ENCODE results near the gene CLEC17A. TPM values are rescaled to one million over a fixed set of nuclear protein-coding genes. Genes with fewer than 3 reads are reported as not detected.

Gene CLEC17A
- total and polyA plus RNA-seq, 2 of the 13 experiments (the other 11 are each of a cell fraction or from before 2014, with no cell fraction given): not detected

- TF ChIP-seq, protein P1, sequence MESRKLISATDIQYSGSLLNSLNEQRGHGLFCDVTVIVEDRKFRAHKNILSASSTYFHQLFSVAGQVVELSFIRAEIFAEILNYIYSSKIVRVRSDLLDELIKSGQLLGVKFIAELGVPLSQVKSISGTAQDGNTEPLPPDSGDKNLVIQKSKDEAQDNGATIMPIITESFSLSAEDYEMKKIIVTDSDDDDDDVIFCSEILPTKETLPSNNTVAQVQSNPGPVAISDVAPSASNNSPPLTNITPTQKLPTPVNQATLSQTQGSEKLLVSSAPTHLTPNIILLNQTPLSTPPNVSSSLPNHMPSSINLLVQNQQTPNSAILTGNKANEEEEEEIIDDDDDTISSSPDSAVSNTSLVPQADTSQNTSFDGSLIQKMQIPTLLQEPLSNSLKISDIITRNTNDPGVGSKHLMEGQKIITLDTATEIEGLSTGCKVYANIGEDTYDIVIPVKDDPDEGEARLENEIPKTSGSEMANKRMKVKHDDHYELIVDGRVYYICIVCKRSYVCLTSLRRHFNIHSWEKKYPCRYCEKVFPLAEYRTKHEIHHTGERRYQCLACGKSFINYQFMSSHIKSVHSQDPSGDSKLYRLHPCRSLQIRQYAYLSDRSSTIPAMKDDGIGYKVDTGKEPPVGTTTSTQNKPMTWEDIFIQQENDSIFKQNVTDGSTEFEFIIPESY (CRISPR knock-in tag; IDR thresholded peaks at IDR 0.05): peak; percentile 91
- TF ChIP-seq ONECUT2 (CRISPR knock-in tag; IDR thresholded peaks at IDR 0.05): no peak
- TF ChIP-seq ZFY (CRISPR knock-in tag; IDR thresholded peaks at IDR 0.05): 0 out of 2 replicates have a peak, but pooled peaks have one; percentile 18
- TF ChIP-seq HOXA3 (CRISPR knock-in tag; IDR thresholded peaks at IDR 0.05): peak; percentile 53; the same call in 1 of the 2 replicates
- no peak for TF ChIP-seq IKZF4 (CRISPR knock-in tag; IDR thresholded peaks at IDR 0.05; ENCODE audit: borderline replicate concordance, low read depth, not compliant biosample characterization)
- TF ChIP-seq, protein P2, sequence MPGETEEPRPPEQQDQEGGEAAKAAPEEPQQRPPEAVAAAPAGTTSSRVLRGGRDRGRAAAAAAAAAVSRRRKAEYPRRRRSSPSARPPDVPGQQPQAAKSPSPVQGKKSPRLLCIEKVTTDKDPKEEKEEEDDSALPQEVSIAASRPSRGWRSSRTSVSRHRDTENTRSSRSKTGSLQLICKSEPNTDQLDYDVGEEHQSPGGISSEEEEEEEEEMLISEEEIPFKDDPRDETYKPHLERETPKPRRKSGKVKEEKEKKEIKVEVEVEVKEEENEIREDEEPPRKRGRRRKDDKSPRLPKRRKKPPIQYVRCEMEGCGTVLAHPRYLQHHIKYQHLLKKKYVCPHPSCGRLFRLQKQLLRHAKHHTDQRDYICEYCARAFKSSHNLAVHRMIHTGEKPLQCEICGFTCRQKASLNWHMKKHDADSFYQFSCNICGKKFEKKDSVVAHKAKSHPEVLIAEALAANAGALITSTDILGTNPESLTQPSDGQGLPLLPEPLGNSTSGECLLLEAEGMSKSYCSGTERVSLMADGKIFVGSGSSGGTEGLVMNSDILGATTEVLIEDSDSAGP (CRISPR knock-in tag; IDR thresholded peaks at IDR 0.05; ENCODE audit: borderline replicate concordance): peak; percentile 57; the same call in 1 of the 2 replicates
- 0 out of 2 replicates have a peak, but pooled peaks have one; percentile 36 for TF ChIP-seq MIER2 (CRISPR knock-in tag; IDR thresholded peaks at IDR 0.05)
- TF ChIP-seq ZNF337 (CRISPR knock-in tag; IDR thresholded peaks at IDR 0.05; ENCODE audit: borderline replicate concordance, low read depth): no peak
- no peak for TF ChIP-seq NR2F6 (IDR thresholded peaks at IDR 0.05)
- peak; percentile 35; the same call in 1 of the 2 replicates for TF ChIP-seq NR2F6 (CRISPR knock-in tag; IDR thresholded peaks at IDR 0.05)
- TF ChIP-seq ZNF556 (CRISPR knock-in tag; IDR thresholded peaks at IDR 0.05; ENCODE audit: borderline replicate concordance): peak; percentile 79
- TF ChIP-seq HDAC2 (CRISPR knock-in tag; IDR thresholded peaks at IDR 0.05): peak; percentile 35; the same call in 1 of the 2 replicates
- TF ChIP-seq ERF (CRISPR knock-in tag; IDR thresholded peaks at IDR 0.05): peak; percentile 27; the same call in 1 of the 2 replicates
- no peak for TF ChIP-seq FOXC1 (CRISPR knock-in tag; IDR thresholded peaks at IDR 0.05; ENCODE audit: borderline replicate concordance)
- TF ChIP-seq GLI4 (CRISPR knock-in tag; IDR thresholded peaks at IDR 0.05; ENCODE audit: borderline replicate concordance): no peak
- peak; percentile 74; the same call in 1 of the 2 replicates for TF ChIP-seq ZNF362 (CRISPR knock-in tag; IDR thresholded peaks at IDR 0.05; ENCODE audit: borderline replicate concordance)
- 0 out of 2 replicates have a peak, but pooled peaks have one; percentile 27 for TF ChIP-seq GATAD2A (CRISPR knock-in tag; IDR thresholded peaks at IDR 0.05)
- TF ChIP-seq, protein P3, sequence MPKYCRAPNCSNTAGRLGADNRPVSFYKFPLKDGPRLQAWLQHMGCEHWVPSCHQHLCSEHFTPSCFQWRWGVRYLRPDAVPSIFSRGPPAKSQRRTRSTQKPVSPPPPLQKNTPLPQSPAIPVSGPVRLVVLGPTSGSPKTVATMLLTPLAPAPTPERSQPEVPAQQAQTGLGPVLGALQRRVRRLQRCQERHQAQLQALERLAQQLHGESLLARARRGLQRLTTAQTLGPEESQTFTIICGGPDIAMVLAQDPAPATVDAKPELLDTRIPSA (CRISPR knock-in tag; IDR thresholded peaks at IDR 0.05; ENCODE audit: borderline replicate concordance): no peak
- peak; percentile 32; the same call in 1 of the 2 replicates for TF ChIP-seq CREB1 (IDR thresholded peaks at IDR 0.05)
- no peak for TF ChIP-seq CREB1 (CRISPR knock-in tag; IDR thresholded peaks at IDR 0.05)
- TF ChIP-seq, protein P4, sequence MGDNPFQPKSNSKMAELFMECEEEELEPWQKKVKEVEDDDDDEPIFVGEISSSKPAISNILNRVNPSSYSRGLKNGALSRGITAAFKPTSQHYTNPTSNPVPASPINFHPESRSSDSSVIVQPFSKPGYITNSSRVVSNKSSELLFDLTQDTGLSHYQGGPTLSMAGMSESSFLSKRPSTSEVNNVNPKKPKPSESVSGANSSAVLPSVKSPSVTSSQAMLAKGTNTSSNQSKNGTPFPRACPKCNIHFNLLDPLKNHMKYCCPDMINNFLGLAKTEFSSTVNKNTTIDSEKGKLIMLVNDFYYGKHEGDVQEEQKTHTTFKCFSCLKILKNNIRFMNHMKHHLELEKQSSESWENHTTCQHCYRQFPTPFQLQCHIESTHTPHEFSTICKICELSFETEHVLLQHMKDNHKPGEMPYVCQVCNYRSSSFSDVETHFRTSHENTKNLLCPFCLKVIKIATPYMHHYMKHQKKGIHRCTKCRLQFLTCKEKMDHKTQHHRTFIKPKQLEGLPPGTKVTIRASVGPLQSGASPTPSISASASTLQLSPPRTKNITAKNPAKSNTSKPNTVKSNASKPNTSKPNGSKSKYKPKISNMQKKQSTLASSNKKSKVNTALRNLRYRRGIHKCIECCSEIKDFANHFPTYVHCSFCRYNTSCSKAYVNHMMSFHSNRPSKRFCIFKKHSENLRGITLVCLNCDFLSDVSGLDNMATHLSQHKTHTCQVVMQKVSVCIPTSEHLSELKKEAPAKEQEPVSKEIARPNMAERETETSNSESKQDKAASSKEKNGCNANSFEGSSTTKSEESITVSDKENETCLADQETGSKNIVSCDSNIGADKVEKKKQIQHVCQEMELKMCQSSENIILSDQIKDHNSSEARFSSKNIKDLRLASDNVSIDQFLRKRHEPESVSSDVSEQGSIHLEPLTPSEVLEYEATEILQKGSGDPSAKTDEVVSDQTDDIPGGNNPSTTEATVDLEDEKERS (CRISPR knock-in tag; IDR thresholded peaks at IDR 0.05): no peak
Measured at GRCh38 chr19:14556662-14557188, 26.2 kb upstream of the CLEC17A start (continued).
